ENCODE measurements around the gene METTL25B. TPM values are rescaled to one million over a fixed set of nuclear protein-coding genes. Genes with fewer than 3 reads are reported as not detected.
A peak's percentile ranks its signal among the peaks of the same experiment; 100 is the strongest.

Gene METTL25B
- total and polyA plus RNA-seq, 2 of the 13 experiments (the other 11 are each of a cell fraction or from before 2014, with no cell fraction given), result 11.9 to 24.0 TPM

GRCh38 chr1:156746728-156747631 lies 18.7 kb downstream of the METTL25B start (continued):
- no peak for TF ChIP-seq ZNF788 (CRISPR knock-in tag; IDR thresholded peaks at IDR 0.05; ENCODE audit: borderline replicate concordance)
- no peak for TF ChIP-seq NCOA1 (CRISPR knock-in tag; IDR thresholded peaks at IDR 0.05)
- TF ChIP-seq THYN1 (CRISPR knock-in tag; IDR thresholded peaks at IDR 0.05; ENCODE audit: borderline replicate concordance, low read depth), result no peak
- no peak; the same call in 1 of the 2 replicates for TF ChIP-seq E2F5 (CRISPR knock-in tag; conservative IDR thresholded peaks at IDR 0.05)
- peak; percentile 74; the same call in 1 of the 2 replicates for TF ChIP-seq ZHX1 (CRISPR knock-in tag; IDR thresholded peaks at IDR 0.05; ENCODE audit: low read depth)
- TF ChIP-seq CTCF (CRISPR knock-in tag; IDR thresholded peaks at IDR 0.05), result peak; percentile 51
- no peak for TF ChIP-seq CREBL2 (CRISPR knock-in tag; IDR thresholded peaks at IDR 0.05; ENCODE audit: borderline replicate concordance)
- no peak for TF ChIP-seq NKX3-1 (CRISPR knock-in tag; IDR thresholded peaks at IDR 0.05)
- TF ChIP-seq CBX5 (CRISPR knock-in tag; IDR thresholded peaks at IDR 0.05; ENCODE audit: borderline replicate concordance), result no peak
- TF ChIP-seq ZEB1 (IDR thresholded peaks at IDR 0.05; ENCODE audit: insufficient replicate concordance, low read depth), result no peak
- no peak for TF ChIP-seq SP2 (CRISPR knock-in tag; IDR thresholded peaks at IDR 0.05)
- no peak for TF ChIP-seq ZKSCAN1 (IDR thresholded peaks at IDR 0.05; ENCODE audit: low read length)
- TF ChIP-seq ZFYVE20 (CRISPR knock-in tag; IDR thresholded peaks at IDR 0.05; ENCODE audit: borderline replicate concordance, low read depth), result no peak
- no peak for TF ChIP-seq ZNF713 (CRISPR knock-in tag; IDR thresholded peaks at IDR 0.05)
- TF ChIP-seq MBNL3 (CRISPR knock-in tag; conservative IDR thresholded peaks at IDR 0.05), result no peak
- TF ChIP-seq ZNF512B (CRISPR knock-in tag; IDR thresholded peaks at IDR 0.05; ENCODE audit: borderline replicate concordance), result no peak
- TF ChIP-seq NR0B2 (CRISPR knock-in tag; IDR thresholded peaks at IDR 0.05), result no peak
- no peak for TF ChIP-seq MTF2 (CRISPR knock-in tag; IDR thresholded peaks at IDR 0.05; ENCODE audit: borderline replicate concordance)
- peak; percentile 88; the same call in 1 of the 2 replicates for TF ChIP-seq DMAP1 (CRISPR knock-in tag; IDR thresholded peaks at IDR 0.05)

All from HepG2 (cell line).